H1 (cell line): ENCODE data around the gene CALD1. TPM values are rescaled to one million over a fixed set of nuclear protein-coding genes. Genes with fewer than 3 reads are reported as not detected.

ENCODE experiments used
- GTF2F1 ChIP-seq: IDR thresholded peaks from 2 replicates; pipeline ENCODE4 v1.6.1; 2012; ENCODE audit warnings: low read depth, low read length, improper control_type of control experiment, borderline replicate concordance
- JUND ChIP-seq: IDR thresholded peaks from 2 replicates; pipeline ENCODE4 v1.6.1; 2011; ENCODE audit warnings: mild to moderate bottlenecking, improper control_type of control experiment, low read length
- RAD21 ChIP-seq, 2 experiments: IDR thresholded peaks in 1 of 2; conservative IDR thresholded peaks in 1 of 2; 2 replicates each; pipeline ENCODE4 v1.6.1; 2011; ENCODE audit warnings: low read depth in 2 of 2, low read length in 2 of 2, improper control_type of control experiment in 1 of 2, inconsistent platforms in 1 of 2, mild to moderate bottlenecking in 1 of 2, moderate library complexity in 1 of 2
- RNF2 ChIP-seq: fragments of 200-900, 300-1000 bp; sonication (generic); IDR thresholded peaks from 2 replicates; pipeline ENCODE4 v1.7.1; 2016; ENCODE audit warnings: borderline replicate concordance, low read depth, mild to moderate bottlenecking, antibody characterized with exemption, low read length; ENCODE audit not compliant: poor library complexity, severe bottlenecking; ENCODE audit errors: missing control alignments
- SIN3A ChIP-seq, 2 experiments: IDR thresholded peaks in 1 of 2; conservative IDR thresholded peaks in 1 of 2; 2 replicates each; pipeline ENCODE4 v1.6.1; 2011 to 2012; ENCODE audit warnings: low read length in 2 of 2, improper control_type of control experiment in 1 of 2, low read depth in 1 of 2, mild to moderate bottlenecking in 1 of 2
- SIX5 ChIP-seq: IDR thresholded peaks from 2 replicates; pipeline ENCODE4 v1.6.1; 2011; ENCODE audit warnings: mild to moderate bottlenecking, low read depth, low read length
- polyA plus RNA-seq, 7 experiments: library from polyadenylated mRNA; depleted of rRNA in 3 of 7; stranded (reverse) in 5 of 7; unstranded in 2 of 7; fragments of >200 nt in 5 of 7; fragments of 200-250 nt in 2 of 7; gene quantifications; 1 replicate in 5 of 7; 2 replicates in 1 of 7; 4 replicates in 1 of 7; pipeline versions ENCODE4 v1.2.1 to v1.2.3, GENCODE V29; 2011 to 2013; ENCODE audit warnings: missing spikeins in 2 of 7, mixed read lengths in 2 of 7
- total RNA-seq: library from RNA; stranded (reverse); fragmentation: NEBNext Ultra II Directional; extraction: Animal tissue kit (Norgen Biotek cat#: 25700); gene quantifications from 2 replicates; pipeline ENCODE4 v1.2.1, GENCODE V29; 2021
- TF ChIP-seq, protein P1 (sequence below): fragments of 300-600 bp; sonication (generic); IDR thresholded peaks from 2 replicates; pipeline ENCODE4 v1.7.1; 2012; ENCODE audit warnings: low read length, moderate library complexity, mild to moderate bottlenecking, inconsistent platforms; ENCODE audit not compliant: insufficient replicate concordance
- TF ChIP-seq, protein P2 (sequence below), 3 experiments: IDR thresholded peaks; 1 replicate in 2 of 3; 2 replicates in 1 of 3; pipeline versions ENCODE4 v1.5.1 to v1.6.1; 2011; ENCODE audit warnings: low read length in 3 of 3, mild to moderate bottlenecking in 3 of 3, inconsistent platforms in 2 of 3, low read depth in 1 of 3, moderate library complexity in 1 of 3; ENCODE audit not compliant: insufficient read depth in 1 of 3; ENCODE audit errors: control extremely low read depth in 1 of 3

Gene CALD1
- total and polyA plus RNA-seq, 2 of the 8 experiments (the other 6 are each of a cell fraction or from before 2014, with no cell fraction given): 34.3 to 177 TPM

DNA sequence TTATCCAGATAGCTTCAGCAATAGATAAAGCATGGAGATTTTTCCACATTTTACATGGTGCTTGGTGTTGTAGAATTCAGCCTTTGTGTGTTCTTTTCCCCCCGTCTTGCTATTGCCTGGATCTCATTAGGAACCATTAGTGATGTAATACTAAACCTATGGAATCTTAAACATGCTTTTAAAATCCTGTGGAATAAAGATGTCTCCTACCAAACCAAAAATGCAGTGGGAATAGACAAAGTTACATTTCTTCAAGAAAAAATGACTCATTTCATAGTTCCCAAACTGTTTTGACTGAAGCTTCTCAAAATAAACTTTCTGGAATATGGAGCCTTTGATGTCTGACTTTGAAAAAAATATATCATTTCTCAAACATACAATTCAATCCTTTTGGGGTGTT lies 44.0 kb downstream of the CALD1 start (continued):
- TF ChIP-seq, protein P1, sequence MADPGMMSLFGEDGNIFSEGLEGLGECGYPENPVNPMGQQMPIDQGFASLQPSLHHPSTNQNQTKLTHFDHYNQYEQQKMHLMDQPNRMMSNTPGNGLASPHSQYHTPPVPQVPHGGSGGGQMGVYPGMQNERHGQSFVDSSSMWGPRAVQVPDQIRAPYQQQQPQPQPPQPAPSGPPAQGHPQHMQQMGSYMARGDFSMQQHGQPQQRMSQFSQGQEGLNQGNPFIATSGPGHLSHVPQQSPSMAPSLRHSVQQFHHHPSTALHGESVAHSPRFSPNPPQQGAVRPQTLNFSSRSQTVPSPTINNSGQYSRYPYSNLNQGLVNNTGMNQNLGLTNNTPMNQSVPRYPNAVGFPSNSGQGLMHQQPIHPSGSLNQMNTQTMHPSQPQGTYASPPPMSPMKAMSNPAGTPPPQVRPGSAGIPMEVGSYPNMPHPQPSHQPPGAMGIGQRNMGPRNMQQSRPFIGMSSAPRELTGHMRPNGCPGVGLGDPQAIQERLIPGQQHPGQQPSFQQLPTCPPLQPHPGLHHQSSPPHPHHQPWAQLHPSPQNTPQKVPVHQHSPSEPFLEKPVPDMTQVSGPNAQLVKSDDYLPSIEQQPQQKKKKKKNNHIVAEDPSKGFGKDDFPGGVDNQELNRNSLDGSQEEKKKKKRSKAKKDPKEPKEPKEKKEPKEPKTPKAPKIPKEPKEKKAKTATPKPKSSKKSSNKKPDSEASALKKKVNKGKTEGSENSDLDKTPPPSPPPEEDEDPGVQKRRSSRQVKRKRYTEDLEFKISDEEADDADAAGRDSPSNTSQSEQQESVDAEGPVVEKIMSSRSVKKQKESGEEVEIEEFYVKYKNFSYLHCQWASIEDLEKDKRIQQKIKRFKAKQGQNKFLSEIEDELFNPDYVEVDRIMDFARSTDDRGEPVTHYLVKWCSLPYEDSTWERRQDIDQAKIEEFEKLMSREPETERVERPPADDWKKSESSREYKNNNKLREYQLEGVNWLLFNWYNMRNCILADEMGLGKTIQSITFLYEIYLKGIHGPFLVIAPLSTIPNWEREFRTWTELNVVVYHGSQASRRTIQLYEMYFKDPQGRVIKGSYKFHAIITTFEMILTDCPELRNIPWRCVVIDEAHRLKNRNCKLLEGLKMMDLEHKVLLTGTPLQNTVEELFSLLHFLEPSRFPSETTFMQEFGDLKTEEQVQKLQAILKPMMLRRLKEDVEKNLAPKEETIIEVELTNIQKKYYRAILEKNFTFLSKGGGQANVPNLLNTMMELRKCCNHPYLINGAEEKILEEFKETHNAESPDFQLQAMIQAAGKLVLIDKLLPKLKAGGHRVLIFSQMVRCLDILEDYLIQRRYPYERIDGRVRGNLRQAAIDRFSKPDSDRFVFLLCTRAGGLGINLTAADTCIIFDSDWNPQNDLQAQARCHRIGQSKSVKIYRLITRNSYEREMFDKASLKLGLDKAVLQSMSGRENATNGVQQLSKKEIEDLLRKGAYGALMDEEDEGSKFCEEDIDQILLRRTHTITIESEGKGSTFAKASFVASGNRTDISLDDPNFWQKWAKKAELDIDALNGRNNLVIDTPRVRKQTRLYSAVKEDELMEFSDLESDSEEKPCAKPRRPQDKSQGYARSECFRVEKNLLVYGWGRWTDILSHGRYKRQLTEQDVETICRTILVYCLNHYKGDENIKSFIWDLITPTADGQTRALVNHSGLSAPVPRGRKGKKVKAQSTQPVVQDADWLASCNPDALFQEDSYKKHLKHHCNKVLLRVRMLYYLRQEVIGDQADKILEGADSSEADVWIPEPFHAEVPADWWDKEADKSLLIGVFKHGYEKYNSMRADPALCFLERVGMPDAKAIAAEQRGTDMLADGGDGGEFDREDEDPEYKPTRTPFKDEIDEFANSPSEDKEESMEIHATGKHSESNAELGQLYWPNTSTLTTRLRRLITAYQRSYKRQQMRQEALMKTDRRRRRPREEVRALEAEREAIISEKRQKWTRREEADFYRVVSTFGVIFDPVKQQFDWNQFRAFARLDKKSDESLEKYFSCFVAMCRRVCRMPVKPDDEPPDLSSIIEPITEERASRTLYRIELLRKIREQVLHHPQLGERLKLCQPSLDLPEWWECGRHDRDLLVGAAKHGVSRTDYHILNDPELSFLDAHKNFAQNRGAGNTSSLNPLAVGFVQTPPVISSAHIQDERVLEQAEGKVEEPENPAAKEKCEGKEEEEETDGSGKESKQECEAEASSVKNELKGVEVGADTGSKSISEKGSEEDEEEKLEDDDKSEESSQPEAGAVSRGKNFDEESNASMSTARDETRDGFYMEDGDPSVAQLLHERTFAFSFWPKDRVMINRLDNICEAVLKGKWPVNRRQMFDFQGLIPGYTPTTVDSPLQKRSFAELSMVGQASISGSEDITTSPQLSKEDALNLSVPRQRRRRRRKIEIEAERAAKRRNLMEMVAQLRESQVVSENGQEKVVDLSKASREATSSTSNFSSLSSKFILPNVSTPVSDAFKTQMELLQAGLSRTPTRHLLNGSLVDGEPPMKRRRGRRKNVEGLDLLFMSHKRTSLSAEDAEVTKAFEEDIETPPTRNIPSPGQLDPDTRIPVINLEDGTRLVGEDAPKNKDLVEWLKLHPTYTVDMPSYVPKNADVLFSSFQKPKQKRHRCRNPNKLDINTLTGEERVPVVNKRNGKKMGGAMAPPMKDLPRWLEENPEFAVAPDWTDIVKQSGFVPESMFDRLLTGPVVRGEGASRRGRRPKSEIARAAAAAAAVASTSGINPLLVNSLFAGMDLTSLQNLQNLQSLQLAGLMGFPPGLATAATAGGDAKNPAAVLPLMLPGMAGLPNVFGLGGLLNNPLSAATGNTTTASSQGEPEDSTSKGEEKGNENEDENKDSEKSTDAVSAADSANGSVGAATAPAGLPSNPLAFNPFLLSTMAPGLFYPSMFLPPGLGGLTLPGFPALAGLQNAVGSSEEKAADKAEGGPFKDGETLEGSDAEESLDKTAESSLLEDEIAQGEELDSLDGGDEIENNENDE: no peak
- TF ChIP-seq JUND (no peak), RNF2 (no peak), GTF2F1 (no peak), SIN3A (conservative IDR thresholded peaks at IDR 0.05 in 1 of 2, IDR thresholded peaks at IDR 0.05 in 1 of 2; ENCODE audit: low read depth in 1 of 2, low read length in 2 of 2) (no peak), RAD21 (IDR thresholded peaks at IDR 0.05 in 1 of 2, conservative IDR thresholded peaks at IDR 0.05 in 1 of 2; ENCODE audit: low read depth in 2 of 2, low read length in 2 of 2) (no peak), SIX5 (no peak)
- TF ChIP-seq, protein P2, sequence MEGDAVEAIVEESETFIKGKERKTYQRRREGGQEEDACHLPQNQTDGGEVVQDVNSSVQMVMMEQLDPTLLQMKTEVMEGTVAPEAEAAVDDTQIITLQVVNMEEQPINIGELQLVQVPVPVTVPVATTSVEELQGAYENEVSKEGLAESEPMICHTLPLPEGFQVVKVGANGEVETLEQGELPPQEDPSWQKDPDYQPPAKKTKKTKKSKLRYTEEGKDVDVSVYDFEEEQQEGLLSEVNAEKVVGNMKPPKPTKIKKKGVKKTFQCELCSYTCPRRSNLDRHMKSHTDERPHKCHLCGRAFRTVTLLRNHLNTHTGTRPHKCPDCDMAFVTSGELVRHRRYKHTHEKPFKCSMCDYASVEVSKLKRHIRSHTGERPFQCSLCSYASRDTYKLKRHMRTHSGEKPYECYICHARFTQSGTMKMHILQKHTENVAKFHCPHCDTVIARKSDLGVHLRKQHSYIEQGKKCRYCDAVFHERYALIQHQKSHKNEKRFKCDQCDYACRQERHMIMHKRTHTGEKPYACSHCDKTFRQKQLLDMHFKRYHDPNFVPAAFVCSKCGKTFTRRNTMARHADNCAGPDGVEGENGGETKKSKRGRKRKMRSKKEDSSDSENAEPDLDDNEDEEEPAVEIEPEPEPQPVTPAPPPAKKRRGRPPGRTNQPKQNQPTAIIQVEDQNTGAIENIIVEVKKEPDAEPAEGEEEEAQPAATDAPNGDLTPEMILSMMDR (IDR thresholded peaks at IDR 0.05; ENCODE audit: control extremely low read depth in 1 of 3, insufficient read depth in 1 of 3, low read depth in 1 of 3, low read length in 3 of 3): no peak
